ENCODE measurements around the gene AP1G1. TPM values are rescaled to one million over a fixed set of nuclear protein-coding genes. Genes with fewer than 3 reads are reported as not detected.
"Not testable (repeated sequence)": the region's sequence is repeated elsewhere in the genome, so short reads cannot be mapped to it uniquely, and the experiment has no call there.

AP1G1 gene
- total and polyA plus RNA-seq, 2 donors (not counting 1 experiment from before 2014, with no cell fraction given), result 55.5 to 102 TPM

DNA sequence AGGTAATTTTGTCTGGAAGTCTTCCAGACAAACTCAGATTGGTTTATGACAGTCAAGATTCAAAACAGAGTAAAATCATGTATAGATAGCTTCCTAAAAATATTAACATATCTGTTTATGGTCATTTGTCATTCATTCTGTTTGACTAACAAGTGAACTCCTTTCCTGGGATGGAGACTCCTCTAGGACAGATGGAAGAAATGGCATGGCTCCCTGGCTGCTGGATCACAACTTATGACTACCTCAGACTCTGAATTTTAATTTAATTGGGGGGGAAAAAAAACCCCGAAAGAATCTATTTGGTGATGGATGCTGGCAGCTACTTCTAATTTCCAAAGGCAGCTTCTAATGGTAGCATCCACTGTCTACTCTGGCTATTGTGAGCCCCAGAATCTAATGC lies 118.7 kb downstream of the AP1G1 start:
- Histone ChIP-seq H3K4me1 (ENCODE audit: control insufficient read depth, extremely low read depth, insufficient read depth, low read length) (no peaks in the 10 kb centered on the region), H3K79me2 (ENCODE audit: control insufficient read depth, insufficient read depth, low read length) (no peaks in the 10 kb centered on the region)

DNA sequence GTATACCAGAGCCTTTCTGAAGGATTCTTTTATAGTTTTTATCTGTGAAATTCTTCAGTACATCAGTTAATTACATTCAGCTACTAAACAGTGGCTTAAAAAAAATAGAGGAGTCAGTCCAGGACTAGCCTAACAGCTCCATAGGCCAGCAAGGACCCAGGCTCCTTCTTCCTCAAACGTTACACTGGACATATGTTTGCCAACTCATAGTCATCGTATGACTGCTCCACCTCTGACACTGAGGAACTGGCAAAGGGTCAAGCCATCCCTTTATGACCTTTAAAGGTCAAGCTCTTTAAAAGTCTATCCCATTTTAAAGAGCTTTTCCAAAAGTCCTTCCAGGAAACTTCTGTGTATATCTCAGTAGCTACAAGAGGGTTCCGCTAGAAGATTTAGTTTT lies 120.8 kb downstream of the AP1G1 start:
- Histone ChIP-seq H4K20me1 (ENCODE audit: control insufficient read depth, extremely low read depth, insufficient read depth, low read length) (no peaks in the 10 kb centered on the region), H3K27ac (ENCODE audit: insufficient read depth, low read length) (no peak overlapping the region), H3K4me2 (ENCODE audit: extremely low read depth, insufficient read depth, low read length) (no peak overlapping the region), H3K4me3 (replicated peaks in 1 of 4; ENCODE audit: control extremely low read depth in 1 of 4, insufficient read depth in 1 of 4, low read depth in 3 of 4, low read length in 4 of 4) (no peak overlapping the region), H3K36me3 (ENCODE audit: control insufficient read depth, insufficient read depth, low read length) (no peaks in the 10 kb centered on the region), H2AFZ (ENCODE audit: low read length) (no peak overlapping the region), H3K9ac (ENCODE audit: insufficient read depth, low read length) (no peak overlapping the region), H3K9me3 (ENCODE audit: control insufficient read depth, insufficient read depth, low read depth, low read length) (no peaks in the 10 kb centered on the region), H3K4me1 (ENCODE audit: control insufficient read depth, extremely low read depth, insufficient read depth, low read length) (no peaks in the 10 kb centered on the region), H3K27me3 (ENCODE audit: control insufficient read depth, insufficient read depth, low read length) (no peaks in the 10 kb centered on the region), H3K79me2 (ENCODE audit: control insufficient read depth, insufficient read depth, low read length) (no peaks in the 10 kb centered on the region)
- TF ChIP-seq, protein P1, sequence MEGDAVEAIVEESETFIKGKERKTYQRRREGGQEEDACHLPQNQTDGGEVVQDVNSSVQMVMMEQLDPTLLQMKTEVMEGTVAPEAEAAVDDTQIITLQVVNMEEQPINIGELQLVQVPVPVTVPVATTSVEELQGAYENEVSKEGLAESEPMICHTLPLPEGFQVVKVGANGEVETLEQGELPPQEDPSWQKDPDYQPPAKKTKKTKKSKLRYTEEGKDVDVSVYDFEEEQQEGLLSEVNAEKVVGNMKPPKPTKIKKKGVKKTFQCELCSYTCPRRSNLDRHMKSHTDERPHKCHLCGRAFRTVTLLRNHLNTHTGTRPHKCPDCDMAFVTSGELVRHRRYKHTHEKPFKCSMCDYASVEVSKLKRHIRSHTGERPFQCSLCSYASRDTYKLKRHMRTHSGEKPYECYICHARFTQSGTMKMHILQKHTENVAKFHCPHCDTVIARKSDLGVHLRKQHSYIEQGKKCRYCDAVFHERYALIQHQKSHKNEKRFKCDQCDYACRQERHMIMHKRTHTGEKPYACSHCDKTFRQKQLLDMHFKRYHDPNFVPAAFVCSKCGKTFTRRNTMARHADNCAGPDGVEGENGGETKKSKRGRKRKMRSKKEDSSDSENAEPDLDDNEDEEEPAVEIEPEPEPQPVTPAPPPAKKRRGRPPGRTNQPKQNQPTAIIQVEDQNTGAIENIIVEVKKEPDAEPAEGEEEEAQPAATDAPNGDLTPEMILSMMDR (conservative IDR thresholded peaks at IDR 0.05 in 1 of 2, IDR thresholded peaks at IDR 0.05 in 1 of 2; ENCODE audit: low read depth in 1 of 2, low read length in 2 of 2), result no peak
- no peak for TF ChIP-seq EZH2 (IDR thresholded peaks at IDR 0.05; ENCODE audit: low read length, missing control alignments)
- DNase-seq (ENCODE audit: low read depth in 2 of 2), result no peak

More for the DNA sequence above, 118.7 kb downstream of the AP1G1 start:
- TF ChIP-seq, protein P1 (conservative IDR thresholded peaks at IDR 0.05 in 1 of 2, IDR thresholded peaks at IDR 0.05 in 1 of 2; ENCODE audit: low read depth in 1 of 2, low read length in 2 of 2), result no peak
- no peak for TF ChIP-seq EZH2 (IDR thresholded peaks at IDR 0.05; ENCODE audit: low read length, missing control alignments)
- no peak overlapping the region for H3K4me2 ChIP-seq (ENCODE audit: extremely low read depth, insufficient read depth, low read length)
- no peaks in the 10 kb centered on the region for H3K9me3 ChIP-seq (ENCODE audit: control insufficient read depth, insufficient read depth, low read depth, low read length)
- H3K9ac ChIP-seq (ENCODE audit: insufficient read depth, low read length), result no peak overlapping the region
- H2AFZ ChIP-seq (ENCODE audit: low read length), result no peak overlapping the region
- no peaks in the 10 kb centered on the region for H3K36me3 ChIP-seq (ENCODE audit: control insufficient read depth, insufficient read depth, low read length)
- no peak for DNase-seq (ENCODE audit: low read depth in 2 of 2)
- no peak overlapping the region for H3K4me3 ChIP-seq (replicated peaks in 1 of 4; ENCODE audit: control extremely low read depth in 1 of 4, insufficient read depth in 1 of 4, low read depth in 3 of 4, low read length in 4 of 4)
- no peaks in the 10 kb centered on the region for H4K20me1 ChIP-seq (ENCODE audit: control insufficient read depth, extremely low read depth, insufficient read depth, low read length)
- no peak overlapping the region for H3K27ac ChIP-seq (ENCODE audit: insufficient read depth, low read length)
- H3K27me3 ChIP-seq (ENCODE audit: control insufficient read depth, insufficient read depth, low read length), result no peaks in the 10 kb centered on the region

DNA sequence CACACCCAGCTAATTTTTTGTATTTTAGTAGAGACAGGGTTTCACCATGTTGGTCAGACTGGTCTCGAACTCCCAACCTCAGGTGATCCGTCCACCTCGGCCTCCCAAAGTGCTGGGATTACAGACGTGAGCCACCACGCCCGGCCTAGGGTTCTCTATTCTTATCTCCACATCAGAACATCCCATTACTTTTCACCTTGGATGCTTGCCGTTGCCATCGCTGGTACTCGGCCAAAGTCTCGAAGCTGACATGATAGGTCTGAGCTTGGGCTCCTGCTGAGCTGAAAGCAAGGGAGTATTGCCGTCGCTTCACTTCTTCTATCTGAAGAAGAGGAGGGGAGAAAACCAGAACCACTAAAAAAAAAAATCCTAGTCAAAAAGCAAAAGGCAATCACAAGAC lies 124.4 kb downstream of the AP1G1 start:
- not testable (repeated sequence) for H3K9ac ChIP-seq (ENCODE audit: insufficient read depth, low read length); H3K79me2 ChIP-seq (ENCODE audit: control insufficient read depth, insufficient read depth, low read length); H3K9me3 ChIP-seq (ENCODE audit: control insufficient read depth, insufficient read depth, low read depth, low read length); DNase-seq (ENCODE audit: low read depth in 2 of 2); H3K27ac ChIP-seq (ENCODE audit: insufficient read depth, low read length); H3K27me3 ChIP-seq (ENCODE audit: control insufficient read depth, insufficient read depth, low read length); H3K4me2 ChIP-seq (ENCODE audit: extremely low read depth, insufficient read depth, low read length); H4K20me1 ChIP-seq (ENCODE audit: control insufficient read depth, extremely low read depth, insufficient read depth, low read length); H3K4me3 ChIP-seq (replicated peaks in 1 of 4; ENCODE audit: control extremely low read depth in 1 of 4, insufficient read depth in 1 of 4, low read depth in 3 of 4, low read length in 4 of 4); H3K4me1 ChIP-seq (ENCODE audit: control insufficient read depth, extremely low read depth, insufficient read depth, low read length); H2AFZ ChIP-seq (ENCODE audit: low read length); H3K36me3 ChIP-seq (ENCODE audit: control insufficient read depth, insufficient read depth, low read length)
